ENCODE data around the gene CCDC57. TPM values are rescaled to one million over a fixed set of nuclear protein-coding genes. Genes with fewer than 3 reads are reported as not detected.
A peak's percentile ranks its signal among the peaks of the same experiment; 100 is the strongest.
"Not testable (repeated sequence)": the region's sequence is repeated elsewhere in the genome, so short reads cannot be mapped to it uniquely, and the experiment has no call there.

Gene CCDC57
- total RNA-seq, 2 donors from 2014 or later = 57.6 to 62.8 TPM

- Histone ChIP-seq H3K4me3 (no peak overlapping the region), H3K27ac (no peak overlapping the region), H3K9me3 (no peaks in the 10 kb centered on the region), H3K4me1 (replicated peaks) (peaks cover 9% of the 10 kb centered on the region), H3K36me3 (no peaks in the 10 kb centered on the region), H3K27me3 (replicated peaks; ENCODE audit: insufficient read depth) (no peaks in the 10 kb centered on the region)
- TF ChIP-seq, protein P1, sequence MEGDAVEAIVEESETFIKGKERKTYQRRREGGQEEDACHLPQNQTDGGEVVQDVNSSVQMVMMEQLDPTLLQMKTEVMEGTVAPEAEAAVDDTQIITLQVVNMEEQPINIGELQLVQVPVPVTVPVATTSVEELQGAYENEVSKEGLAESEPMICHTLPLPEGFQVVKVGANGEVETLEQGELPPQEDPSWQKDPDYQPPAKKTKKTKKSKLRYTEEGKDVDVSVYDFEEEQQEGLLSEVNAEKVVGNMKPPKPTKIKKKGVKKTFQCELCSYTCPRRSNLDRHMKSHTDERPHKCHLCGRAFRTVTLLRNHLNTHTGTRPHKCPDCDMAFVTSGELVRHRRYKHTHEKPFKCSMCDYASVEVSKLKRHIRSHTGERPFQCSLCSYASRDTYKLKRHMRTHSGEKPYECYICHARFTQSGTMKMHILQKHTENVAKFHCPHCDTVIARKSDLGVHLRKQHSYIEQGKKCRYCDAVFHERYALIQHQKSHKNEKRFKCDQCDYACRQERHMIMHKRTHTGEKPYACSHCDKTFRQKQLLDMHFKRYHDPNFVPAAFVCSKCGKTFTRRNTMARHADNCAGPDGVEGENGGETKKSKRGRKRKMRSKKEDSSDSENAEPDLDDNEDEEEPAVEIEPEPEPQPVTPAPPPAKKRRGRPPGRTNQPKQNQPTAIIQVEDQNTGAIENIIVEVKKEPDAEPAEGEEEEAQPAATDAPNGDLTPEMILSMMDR (IDR thresholded peaks at IDR 0.05) = no peak
- no peak for TF ChIP-seq POLR2A (IDR thresholded peaks at IDR 0.05)
- TF ChIP-seq POLR2AphosphoS5 (IDR thresholded peaks at IDR 0.05) = no peak
- no peak for DNase-seq (ENCODE audit: low spot score)
- 77% methylated on average over 23 of the region's 25 CpGs for WGBS
- intact Hi-C loops (cut with DNase I) = no loop called here
Measured at GRCh38 chr17:82215095-82215971, 2.7 kb upstream of the CCDC57 start.

DNA sequence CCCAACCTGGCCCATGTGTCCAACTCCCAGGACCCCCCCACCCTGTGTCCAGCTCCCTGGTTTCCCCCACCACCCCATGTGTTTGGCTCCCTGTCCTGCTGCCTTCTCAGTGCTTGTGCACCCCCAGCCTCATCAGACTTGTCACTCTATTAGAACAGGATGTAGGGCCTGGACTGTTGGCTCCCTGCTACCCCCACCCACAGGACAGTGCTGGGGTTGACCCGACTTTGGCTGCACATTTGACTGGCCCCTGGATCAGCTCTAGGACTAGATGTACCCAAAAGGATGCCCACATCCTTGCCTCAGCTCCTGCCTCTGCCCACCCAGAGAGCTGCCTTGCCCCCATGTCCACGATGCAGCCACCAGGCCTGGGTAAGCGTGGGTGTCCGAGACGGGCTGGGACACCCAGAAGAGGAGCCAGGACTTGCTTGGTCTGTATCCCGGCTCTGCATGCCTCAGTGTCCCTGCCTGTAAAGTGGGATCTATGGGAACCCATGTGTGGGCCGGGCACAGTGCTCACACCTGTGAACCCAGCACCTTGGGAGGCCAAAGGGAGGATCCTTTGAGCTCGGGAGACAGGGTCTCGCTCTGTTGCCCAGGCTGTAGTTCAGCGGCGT is 1.5 kb upstream of the CCDC57 start:
- Histone ChIP-seq H3K27ac (no peak overlapping the region), H3K4me1 (replicated peaks) (peaks cover 9% of the 10 kb centered on the region), H3K36me3 (no peaks in the 10 kb centered on the region), H3K27me3 (replicated peaks; ENCODE audit: insufficient read depth) (no peaks in the 10 kb centered on the region), H3K4me3 (no peak overlapping the region), H3K9me3 (no peaks in the 10 kb centered on the region)
- no peak for TF ChIP-seq POLR2AphosphoS5 (IDR thresholded peaks at IDR 0.05)
- TF ChIP-seq POLR2A (IDR thresholded peaks at IDR 0.05) = no peak
- TF ChIP-seq, protein P1 (IDR thresholded peaks at IDR 0.05) = no peak
- WGBS = 85% methylated on average over 11 of the region's 11 CpGs
- intact Hi-C loops (cut with DNase I) = no loop called here
- DNase-seq (ENCODE audit: low spot score) = no peak

GRCh38 chr17:82213251-82214011 is 789 bp upstream of the CCDC57 start:
- Histone ChIP-seq H3K27ac (peak overlapping the region; percentile 57 to 74), H3K9me3 (no peaks in the 10 kb centered on the region), H3K36me3 (no peaks in the 10 kb centered on the region), H3K27me3 (replicated peaks; ENCODE audit: insufficient read depth) (no peaks in the 10 kb centered on the region), H3K4me3 (peak overlapping the region; percentile 69 to 91), H3K4me1 (replicated peaks) (peaks cover 9% of the 10 kb centered on the region)
- DNase-seq (ENCODE audit: low spot score) = no peak
- TF ChIP-seq, protein P1 (IDR thresholded peaks at IDR 0.05) = no peak
- peak; percentile 20 for TF ChIP-seq POLR2AphosphoS5 (IDR thresholded peaks at IDR 0.05)
- no peak for TF ChIP-seq POLR2A (IDR thresholded peaks at IDR 0.05)
- intact Hi-C loops (cut with DNase I) = no loop called here
- WGBS = 7% methylated on average over 32 of the region's 37 CpGs

GRCh38 chr17:82210655-82211054 is 2.0 kb downstream of the CCDC57 start:
- H3K9me3 ChIP-seq; H3K36me3 ChIP-seq; DNase-seq (ENCODE audit: low spot score); H3K27me3 ChIP-seq (replicated peaks; ENCODE audit: insufficient read depth); intact Hi-C loops (cut with DNase I); H3K4me1 ChIP-seq (replicated peaks); H3K27ac ChIP-seq; H3K4me3 ChIP-seq: not testable (repeated sequence)
- 93% methylated on average over 11 of the region's 11 CpGs for WGBS
